ENCODE results near the gene FLT1. TPM values are rescaled to one million over a fixed set of nuclear protein-coding genes. Genes with fewer than 3 reads are reported as not detected.

FLT1 gene
- total and polyA plus RNA-seq, 2 of the 13 experiments (the other 11 are each of a cell fraction or from before 2014, with no cell fraction given) = 0.02 TPM; not detected in 1

- H3K27ac ChIP-seq (ENCODE audit: extremely low read length, insufficient read depth, low read length) = no peak overlapping the region
- 94% methylated on average over 3 of the region's 3 CpGs for WGBS (ENCODE audit: low lambda C conversion rate)
- intact Hi-C loops (cut with micrococcal nuclease; ENCODE audit: unreplicated experiment) = loop anchor here (1.0 kb wide), 1 partner anchor 215 kb away; no protein-coding TSS in a partner anchor
- in situ Hi-C loops (cut with HindIII; ENCODE audit: extremely low pct_ligation_motif_present, low pct_unique_long_range_greater_than_20kb) = no loop called here
- H3K27me3 ChIP-seq (ENCODE audit: control insufficient read depth in 1 of 2, insufficient read depth in 2 of 2, low read length in 2 of 2) = no peaks in the 10 kb centered on the region
- H3K79me2 ChIP-seq (ENCODE audit: insufficient read depth, low read length) = no peaks in the 10 kb centered on the region
- ATAC-seq (no peak), DNase-seq (ENCODE audit: low spot score) (no peak), FAIRE-seq (no peak)
- no peak overlapping the region for H3K4me3 ChIP-seq (replicated peaks in 1 of 3; ENCODE audit: insufficient read depth in 1 of 3, low read depth in 2 of 3, low read length in 3 of 3)
- no peak overlapping the region for H3K9ac ChIP-seq (ENCODE audit: insufficient read depth, low read depth, low read length)
- TF ChIP-seq ZNF354B (CRISPR knock-in tag; IDR thresholded peaks at IDR 0.05) (no peak), STAG1 (CRISPR knock-in tag; IDR thresholded peaks at IDR 0.05) (peak; percentile 34), ZNF451 (CRISPR knock-in tag; IDR thresholded peaks at IDR 0.05) (no peak), RAD51 (IDR thresholded peaks at IDR 0.05; ENCODE audit: borderline replicate concordance) (no peak)
- TF ChIP-seq, protein P1, sequence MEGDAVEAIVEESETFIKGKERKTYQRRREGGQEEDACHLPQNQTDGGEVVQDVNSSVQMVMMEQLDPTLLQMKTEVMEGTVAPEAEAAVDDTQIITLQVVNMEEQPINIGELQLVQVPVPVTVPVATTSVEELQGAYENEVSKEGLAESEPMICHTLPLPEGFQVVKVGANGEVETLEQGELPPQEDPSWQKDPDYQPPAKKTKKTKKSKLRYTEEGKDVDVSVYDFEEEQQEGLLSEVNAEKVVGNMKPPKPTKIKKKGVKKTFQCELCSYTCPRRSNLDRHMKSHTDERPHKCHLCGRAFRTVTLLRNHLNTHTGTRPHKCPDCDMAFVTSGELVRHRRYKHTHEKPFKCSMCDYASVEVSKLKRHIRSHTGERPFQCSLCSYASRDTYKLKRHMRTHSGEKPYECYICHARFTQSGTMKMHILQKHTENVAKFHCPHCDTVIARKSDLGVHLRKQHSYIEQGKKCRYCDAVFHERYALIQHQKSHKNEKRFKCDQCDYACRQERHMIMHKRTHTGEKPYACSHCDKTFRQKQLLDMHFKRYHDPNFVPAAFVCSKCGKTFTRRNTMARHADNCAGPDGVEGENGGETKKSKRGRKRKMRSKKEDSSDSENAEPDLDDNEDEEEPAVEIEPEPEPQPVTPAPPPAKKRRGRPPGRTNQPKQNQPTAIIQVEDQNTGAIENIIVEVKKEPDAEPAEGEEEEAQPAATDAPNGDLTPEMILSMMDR (CRISPR knock-in tag; IDR thresholded peaks at IDR 0.05) = 0 out of 2 replicates have a peak, but pooled peaks have one; percentile 18
- BruUV-seq (replicated peaks) = no TSS peak
- no peaks in the 10 kb centered on the region for H4K20me1 ChIP-seq (ENCODE audit: insufficient read depth, low read length)
- H3K4me2 ChIP-seq (ENCODE audit: low read depth, low read length) = no peak overlapping the region
- H3K36me3 ChIP-seq (replicated peaks in 1 of 2; ENCODE audit: control insufficient read depth in 1 of 2, insufficient read depth in 2 of 2, low read length in 2 of 2) = peaks cover 3 to 22% of the 10 kb centered on the region in 2 experiments; a peak in 3 of 5 replicates
- ChIA-PET POLR2A (no interaction called here), CTCF (ENCODE audit: low intra/inter-chr PET ratio, low total read pairs) (no interaction called here)
- H3K9me3 ChIP-seq (ENCODE audit: low read length) = no peaks in the 10 kb centered on the region
- H3K4me1 ChIP-seq (ENCODE audit: insufficient read depth, low read length) = no peaks in the 10 kb centered on the region
- H2AFZ ChIP-seq (ENCODE audit: low read length) = no peak overlapping the region
Observed at GRCh38 chr13:28273919-28274318, 221.0 kb downstream of the FLT1 start.

GRCh38 chr13:28271056-28271840 lies 223.7 kb downstream of the FLT1 start:
- Histone ChIP-seq H3K4me1 (ENCODE audit: insufficient read depth, low read length) (no peaks in the 10 kb centered on the region), H2AFZ (ENCODE audit: low read length) (no peak overlapping the region), H3K27ac (ENCODE audit: extremely low read length, insufficient read depth, low read length) (no peak overlapping the region), H3K79me2 (ENCODE audit: insufficient read depth, low read length) (no peaks in the 10 kb centered on the region), H3K27me3 (ENCODE audit: control insufficient read depth in 1 of 2, insufficient read depth in 2 of 2, low read length in 2 of 2) (no peaks in the 10 kb centered on the region), H3K4me2 (ENCODE audit: low read depth, low read length) (no peak overlapping the region), H3K36me3 (replicated peaks in 1 of 2; ENCODE audit: control insufficient read depth in 1 of 2, insufficient read depth in 2 of 2, low read length in 2 of 2) (peaks cover 2 to 28% of the 10 kb centered on the region in 2 experiments; a peak in 1 of 5 replicates), H4K20me1 (ENCODE audit: insufficient read depth, low read length) (no peaks in the 10 kb centered on the region), H3K9ac (ENCODE audit: insufficient read depth, low read depth, low read length) (no peak overlapping the region), H3K4me3 (replicated peaks in 1 of 3; ENCODE audit: insufficient read depth in 1 of 3, low read depth in 2 of 3, low read length in 3 of 3) (no peak overlapping the region), H3K9me3 (ENCODE audit: low read length) (no peaks in the 10 kb centered on the region)
- BruUV-seq (replicated peaks) = no TSS peak
- in situ Hi-C loops (cut with HindIII; ENCODE audit: extremely low pct_ligation_motif_present, low pct_unique_long_range_greater_than_20kb) = no loop called here
- ChIA-PET POLR2A (no interaction called here), CTCF (ENCODE audit: low intra/inter-chr PET ratio, low total read pairs) (no interaction called here)
- no peak for DNase-seq (ENCODE audit: low spot score)
- intact Hi-C loops (cut with micrococcal nuclease; ENCODE audit: unreplicated experiment) = no loop called here
- no peak for FAIRE-seq
- WGBS (ENCODE audit: low lambda C conversion rate) = 100% methylated on average over 2 of the region's 2 CpGs
- no peak for ATAC-seq
- TF ChIP-seq, protein P2, sequence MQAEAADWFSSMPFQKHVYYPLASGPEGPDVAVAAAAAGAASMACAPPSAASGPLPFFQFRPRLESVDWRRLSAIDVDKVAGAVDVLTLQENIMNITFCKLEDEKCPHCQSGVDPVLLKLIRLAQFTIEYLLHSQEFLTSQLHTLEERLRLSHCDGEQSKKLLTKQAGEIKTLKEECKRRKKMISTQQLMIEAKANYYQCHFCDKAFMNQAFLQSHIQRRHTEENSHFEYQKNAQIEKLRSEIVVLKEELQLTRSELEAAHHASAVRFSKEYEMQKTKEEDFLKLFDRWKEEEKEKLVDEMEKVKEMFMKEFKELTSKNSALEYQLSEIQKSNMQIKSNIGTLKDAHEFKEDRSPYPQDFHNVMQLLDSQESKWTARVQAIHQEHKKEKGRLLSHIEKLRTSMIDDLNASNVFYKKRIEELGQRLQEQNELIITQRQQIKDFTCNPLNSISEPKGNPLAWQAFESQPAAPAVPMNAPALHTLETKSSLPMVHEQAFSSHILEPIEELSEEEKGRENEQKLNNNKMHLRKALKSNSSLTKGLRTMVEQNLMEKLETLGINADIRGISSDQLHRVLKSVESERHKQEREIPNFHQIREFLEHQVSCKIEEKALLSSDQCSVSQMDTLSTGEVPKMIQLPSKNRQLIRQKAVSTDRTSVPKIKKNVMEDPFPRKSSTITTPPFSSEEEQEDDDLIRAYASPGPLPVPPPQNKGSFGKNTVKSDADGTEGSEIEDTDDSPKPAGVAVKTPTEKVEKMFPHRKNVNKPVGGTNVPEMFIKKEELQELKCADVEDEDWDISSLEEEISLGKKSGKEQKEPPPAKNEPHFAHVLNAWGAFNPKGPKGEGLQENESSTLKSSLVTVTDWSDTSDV (CRISPR knock-in tag; IDR thresholded peaks at IDR 0.05) = no peak
- TF ChIP-seq NFIC (IDR thresholded peaks at IDR 0.05; ENCODE audit: low read length) (no peak), ZNF629 (CRISPR knock-in tag; conservative IDR thresholded peaks at IDR 0.05) (no peak), FOSL1 (CRISPR knock-in tag; IDR thresholded peaks at IDR 0.05; ENCODE audit: borderline replicate concordance) (no peak)
- TF ChIP-seq, protein P3, sequence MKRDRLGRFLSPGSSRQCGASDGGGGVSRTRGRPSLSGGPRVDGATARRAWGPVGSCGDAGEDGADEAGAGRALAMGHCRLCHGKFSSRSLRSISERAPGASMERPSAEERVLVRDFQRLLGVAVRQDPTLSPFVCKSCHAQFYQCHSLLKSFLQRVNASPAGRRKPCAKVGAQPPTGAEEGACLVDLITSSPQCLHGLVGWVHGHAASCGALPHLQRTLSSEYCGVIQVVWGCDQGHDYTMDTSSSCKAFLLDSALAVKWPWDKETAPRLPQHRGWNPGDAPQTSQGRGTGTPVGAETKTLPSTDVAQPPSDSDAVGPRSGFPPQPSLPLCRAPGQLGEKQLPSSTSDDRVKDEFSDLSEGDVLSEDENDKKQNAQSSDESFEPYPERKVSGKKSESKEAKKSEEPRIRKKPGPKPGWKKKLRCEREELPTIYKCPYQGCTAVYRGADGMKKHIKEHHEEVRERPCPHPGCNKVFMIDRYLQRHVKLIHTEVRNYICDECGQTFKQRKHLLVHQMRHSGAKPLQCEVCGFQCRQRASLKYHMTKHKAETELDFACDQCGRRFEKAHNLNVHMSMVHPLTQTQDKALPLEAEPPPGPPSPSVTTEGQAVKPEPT (CRISPR knock-in tag; IDR thresholded peaks at IDR 0.05; ENCODE audit: low read depth) = no peak
